NCI-H1092 (cell line): Measurements from ENCODE around the gene WBP1.
"Not testable (repeated sequence)": the region's sequence is repeated elsewhere in the genome, so short reads cannot be mapped to it uniquely, and the experiment has no call there.

ENCODE experiments used
- DNase-seq: peaks from one replicate; lab custom pipeline; 2025; lab: John Stamatoyannopoulos, UW

The WBP1 gene

GRCh38 chr2:74454654-74455511 lies 3.4 kb upstream of the WBP1 start, which contains the start of gene INO80B:
Gene INO80B (plus strand): TSS chr2:74455087. CDS start chr2:74455117, 30 bp downstream.
- DNase-seq: peak; percentile 87

DNA sequence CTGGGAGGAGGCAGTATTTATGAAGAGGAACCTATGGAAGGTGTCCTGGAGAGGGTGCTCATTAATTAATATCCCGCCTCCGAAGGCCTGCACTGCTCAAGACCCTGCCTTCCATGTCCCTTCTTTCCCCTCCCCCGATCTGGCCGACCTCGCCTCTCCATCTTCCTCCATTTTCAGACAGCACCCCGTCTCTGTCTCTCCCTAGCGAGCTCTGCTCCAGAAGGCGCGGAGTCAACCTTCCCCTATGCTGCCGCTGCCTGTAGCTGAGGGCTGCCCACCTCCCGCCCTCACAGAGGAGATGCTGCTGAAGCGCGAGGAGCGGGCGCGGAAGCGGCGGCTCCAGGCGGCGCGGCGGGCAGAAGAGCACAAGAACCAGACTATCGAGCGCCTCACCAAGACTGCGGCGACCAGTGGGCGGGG lies 1.1 kb upstream of the WBP1 start:
- peak; percentile 76 for DNase-seq

- peak; percentile 76 for DNase-seq
Measured at GRCh38 chr2:74457549-74458131, 598 bp upstream of the WBP1 start.

DNA sequence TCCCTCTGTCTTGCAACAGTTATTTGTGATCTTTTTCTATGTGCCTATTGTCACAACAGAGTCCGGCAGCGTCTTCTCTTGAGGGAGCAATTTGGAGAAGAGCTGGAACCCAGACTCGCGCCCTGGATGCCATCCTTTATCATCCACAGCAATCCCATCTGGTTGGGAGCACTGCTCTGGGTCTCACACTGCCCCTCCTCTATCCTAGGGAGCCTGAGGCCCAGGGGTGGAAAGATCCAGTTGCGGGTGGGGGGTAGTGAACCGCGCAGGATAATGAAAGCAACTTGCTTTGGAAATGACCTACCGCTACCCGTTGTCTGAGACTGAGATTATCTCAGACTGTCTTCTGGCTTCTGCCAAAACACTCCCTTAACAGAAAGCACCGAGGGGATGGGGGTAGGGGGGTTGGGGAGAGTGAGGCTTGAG lies 713 bp downstream of the WBP1 start:
- no peak for DNase-seq

GRCh38 chr2:74459503-74460118 lies 1.4 kb downstream of the WBP1 start:
- DNase-seq: not testable (repeated sequence)

GRCh38 chr2:74460187-74460586 lies 1.9 kb downstream of the WBP1 start:
- not testable (repeated sequence) for DNase-seq

DNA sequence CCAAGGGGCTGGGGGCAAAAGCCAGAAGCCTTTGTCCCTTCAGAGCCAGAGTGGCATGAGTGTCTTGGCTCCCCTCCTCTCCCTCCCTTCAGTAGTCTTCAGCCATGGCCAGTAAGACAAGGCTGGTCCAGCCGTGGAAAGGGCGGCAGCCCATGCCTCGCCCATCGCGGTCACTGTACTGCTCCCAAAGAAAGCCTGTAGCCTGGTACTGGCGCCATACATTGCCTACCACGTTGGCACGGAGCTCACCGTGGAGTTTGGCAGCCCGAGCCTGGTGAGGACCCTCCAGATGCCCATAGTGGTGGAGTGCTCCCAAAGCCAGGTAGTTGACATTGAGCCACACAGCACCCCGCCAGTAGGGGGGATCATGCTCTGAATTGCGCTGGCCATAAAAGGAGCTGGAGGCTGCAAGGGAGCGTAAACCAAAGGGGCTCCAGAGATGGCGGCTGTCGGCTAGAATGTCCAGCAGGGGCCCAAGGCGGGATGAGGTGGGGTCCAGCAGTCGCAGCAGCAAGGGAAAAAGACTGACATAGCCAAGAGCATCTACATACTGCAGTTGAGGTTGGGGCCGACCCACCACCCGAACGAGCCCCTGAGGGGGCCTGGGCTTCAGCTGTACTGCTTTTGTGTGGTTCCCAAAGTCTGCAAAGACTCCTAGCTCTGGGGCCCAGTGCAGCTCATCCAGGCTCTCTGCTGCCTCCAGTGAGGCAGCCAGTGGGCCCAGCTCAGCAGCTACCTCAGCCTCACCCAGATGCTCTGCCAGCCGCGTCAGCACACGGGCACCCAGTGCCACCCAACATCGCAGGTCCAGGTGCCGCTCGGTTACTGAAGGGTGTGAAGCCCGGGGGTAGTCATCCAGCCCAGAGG lies 3.2 kb downstream of the WBP1 start:
- no peak for DNase-seq

DNA sequence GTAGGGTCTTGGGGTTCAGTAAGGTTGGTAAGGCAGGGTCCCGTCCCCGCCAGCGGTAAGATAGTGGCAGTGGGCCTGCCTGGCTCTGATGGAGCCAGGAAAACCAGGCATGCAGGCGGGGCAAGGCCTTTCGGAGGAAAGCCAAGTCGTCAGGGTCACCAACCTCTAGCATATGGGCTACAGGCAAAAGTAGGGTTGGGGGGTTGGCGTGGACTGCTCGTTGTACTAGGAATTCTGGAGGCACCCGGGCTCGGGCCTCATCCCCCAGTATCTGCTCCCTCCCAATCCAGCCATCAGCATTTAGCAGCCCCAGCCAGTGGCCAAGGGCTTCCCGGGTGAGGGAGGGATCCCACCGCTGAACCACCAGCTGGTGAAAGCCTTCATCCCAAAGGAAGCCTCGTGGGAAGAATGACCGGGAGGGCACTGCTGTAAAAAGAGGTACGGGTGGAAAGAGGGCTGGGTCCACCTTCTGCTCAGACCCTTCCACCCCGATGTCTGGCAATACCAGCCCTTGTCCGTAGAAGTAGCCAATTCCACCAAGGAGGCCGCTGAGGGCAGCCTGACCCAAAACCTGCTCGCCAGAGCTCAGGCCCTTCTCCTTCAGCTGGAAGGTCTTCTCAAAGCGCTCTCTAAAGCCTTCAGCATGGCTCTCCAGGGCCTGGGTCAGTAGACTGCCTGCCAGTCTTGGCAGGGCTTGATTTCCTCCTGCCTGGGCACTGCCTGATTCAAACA lies 4.0 kb downstream of the WBP1 start:
- DNase-seq: no peak

DNA sequence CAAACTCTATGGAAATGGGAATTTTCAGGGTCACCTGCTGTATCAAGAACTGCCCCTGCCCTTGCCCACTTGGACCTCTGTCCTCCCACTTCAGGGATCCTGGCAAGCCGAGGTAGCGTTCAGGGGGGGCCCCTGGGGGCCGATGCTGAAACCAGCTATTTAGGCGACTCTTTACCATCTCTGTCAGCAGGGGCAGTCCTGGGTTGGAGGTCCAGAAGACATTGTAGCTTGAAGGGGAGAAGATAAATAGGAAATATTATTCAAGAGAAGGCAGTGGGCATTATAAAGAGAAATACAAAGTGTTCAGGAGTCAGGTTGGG lies 4.5 kb downstream of the WBP1 start:
- DNase-seq: no peak

DNA sequence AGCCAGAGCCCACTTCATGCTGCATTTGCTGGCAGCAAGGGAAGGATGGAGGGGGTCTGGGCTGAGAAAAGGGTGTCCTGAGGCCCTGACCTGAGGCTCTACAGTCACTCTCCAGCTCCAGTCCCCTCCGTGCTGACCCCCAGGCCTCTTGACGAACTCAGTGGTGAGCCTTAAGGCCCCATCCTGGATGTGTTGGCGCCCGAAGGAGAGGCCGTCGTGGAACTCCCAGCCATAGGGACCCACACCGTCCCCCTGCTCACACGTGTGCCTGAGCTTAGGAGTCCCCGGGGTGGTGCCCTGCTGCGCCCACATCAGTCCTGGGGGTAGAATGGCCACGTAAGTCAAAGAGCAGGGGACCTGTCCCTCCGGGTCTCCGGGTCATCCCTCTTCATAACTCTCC lies 6.2 kb downstream of the WBP1 start:
- DNase-seq: no peak

DNA sequence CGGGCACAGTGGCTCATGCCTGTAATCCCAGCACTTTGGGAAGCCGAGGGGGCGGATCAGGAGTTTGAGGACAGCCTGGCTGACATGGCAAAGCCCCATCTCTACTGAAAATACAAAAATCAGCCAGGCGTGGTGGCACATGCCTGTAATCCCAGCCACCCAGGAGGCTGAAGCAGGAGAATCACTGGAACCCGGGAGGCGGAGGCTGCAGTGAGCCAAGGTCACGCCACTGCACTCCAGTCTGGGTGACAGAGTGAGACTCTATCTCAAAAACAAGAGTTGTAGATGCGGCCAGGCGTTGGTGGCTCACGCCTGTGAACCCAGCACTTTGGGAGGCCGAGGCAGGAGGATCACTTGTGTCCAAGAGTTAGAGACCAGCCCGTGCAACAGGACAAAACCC lies 12.5 kb downstream of the WBP1 start:
- DNase-seq: not testable (repeated sequence)

DNA sequence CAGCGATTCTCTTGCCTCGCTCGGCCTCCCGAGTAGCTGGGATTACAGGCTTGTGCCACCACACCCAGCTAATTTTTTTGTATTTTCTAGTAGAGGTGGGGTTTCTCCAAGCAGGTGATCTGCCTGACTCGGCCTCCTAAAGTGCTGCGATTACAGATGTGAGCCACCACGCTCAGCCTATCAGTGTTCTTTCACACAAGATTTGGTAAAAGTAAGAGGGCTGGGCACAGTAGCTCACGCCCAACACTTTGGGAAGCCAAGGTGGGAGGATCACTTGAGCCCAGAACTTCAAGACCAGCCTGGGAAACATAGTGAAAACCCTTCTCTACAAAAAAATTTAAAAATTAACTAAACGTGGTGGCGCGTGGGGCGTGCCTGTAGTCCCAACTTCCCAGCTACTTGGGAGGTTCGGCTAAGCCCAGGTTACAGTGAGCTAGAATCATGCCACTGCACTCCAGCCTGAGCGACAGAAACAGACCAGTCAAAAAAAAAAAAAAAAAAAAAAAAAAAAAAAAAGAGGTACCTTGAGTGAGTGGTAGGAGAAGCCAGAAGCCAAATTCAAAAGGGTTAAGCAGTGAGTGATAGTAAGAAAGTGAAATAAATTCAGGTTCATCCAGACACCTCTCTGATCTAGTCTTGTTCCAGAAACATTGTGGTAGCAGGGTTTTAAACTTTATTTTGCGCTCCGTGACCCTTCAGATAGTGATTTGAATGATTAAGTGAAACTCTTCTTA lies 13.3 kb downstream of the WBP1 start:
- no peak for DNase-seq

DNA sequence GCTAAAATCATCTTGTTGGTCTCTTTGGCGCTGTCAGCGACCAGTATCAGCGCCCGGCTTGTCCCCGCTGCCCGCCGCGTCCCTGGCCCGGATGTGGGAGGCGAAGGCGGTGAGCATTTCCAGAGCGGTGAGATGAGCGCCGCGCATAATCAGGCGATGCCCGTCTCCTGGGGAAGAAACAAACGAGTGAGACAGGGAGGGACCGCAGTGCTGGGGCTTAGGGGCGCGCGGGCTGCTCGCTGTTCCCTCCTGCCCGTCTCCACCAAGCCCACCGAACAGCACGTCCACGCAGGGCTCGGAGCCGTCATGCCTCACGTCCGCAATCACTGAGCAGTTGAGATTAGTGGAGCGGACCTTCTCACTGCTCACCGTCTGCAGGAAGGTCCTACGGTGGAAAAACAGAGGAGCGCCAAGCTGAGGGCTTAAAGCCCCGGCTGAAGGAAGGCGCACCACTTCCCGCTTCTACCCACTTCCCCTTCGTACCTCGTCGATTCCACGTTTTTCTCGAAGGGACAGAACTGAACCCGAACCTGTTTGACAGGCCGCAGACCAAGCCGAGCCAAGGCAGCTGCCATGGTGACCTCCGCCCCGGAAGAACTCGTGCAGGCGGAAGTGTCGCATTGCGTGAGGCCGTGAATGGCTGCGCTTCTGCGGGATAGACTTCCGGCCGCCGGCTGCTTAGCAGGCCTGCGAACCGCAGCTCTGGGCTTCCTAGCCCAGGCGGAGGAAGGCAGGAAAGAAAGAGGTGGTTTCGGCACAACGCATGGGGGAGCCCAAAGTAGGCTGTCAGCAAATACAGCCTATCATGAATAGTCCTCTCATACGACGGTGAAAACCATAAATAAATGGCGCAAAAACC lies 14.1 kb downstream of the WBP1 start, which contains the start of gene MRPL53:
Gene MRPL53, minus strand, starts transcription at position 595 of the 859 bp plus-strand sequence. Its CDS starts 20 bp downstream, at position 575.
- peak; percentile 87 for DNase-seq

DNA sequence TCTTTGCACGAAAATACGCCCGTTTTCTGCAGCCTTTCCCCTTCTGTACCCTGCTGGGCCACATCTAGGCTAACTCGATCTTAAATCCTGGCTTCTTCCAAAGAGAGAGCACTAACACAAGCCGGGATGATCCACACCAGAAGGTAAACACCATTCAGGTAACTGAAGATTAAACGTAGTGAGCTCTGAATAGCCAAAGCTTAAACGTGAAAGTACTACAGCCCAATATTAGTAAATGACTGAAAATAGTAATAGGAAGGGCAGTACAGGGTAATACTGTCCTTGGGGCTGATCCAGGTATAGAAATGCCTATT lies 14.7 kb downstream of the WBP1 start:
- DNase-seq: no peak

- DNase-seq: no peak
Measured at GRCh38 chr2:74474481-74474880, 16.2 kb downstream of the WBP1 start.

DNA sequence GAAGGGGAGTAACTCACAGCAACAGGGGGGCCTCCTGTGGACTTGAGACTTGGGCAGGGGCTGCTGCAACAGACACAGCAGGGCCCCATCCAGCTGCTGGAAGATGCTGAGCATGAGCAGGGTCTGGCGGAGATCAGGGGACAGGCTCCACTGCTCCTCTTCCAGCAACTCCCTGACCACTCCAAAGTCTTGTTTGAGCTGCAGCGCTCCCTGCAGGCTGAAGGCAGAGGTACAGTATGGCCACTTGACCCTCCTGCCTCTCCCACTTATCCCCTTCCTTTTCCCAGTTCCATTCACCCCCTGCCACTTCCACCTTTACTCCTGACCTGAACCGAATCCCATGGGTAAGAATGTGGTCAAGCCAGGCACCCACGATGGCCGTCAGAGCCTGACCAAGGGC lies 16.7 kb downstream of the WBP1 start:
- no peak for DNase-seq

GRCh38 chr2:74481431-74481830 lies 23.2 kb downstream of the WBP1 start:
- no peak for DNase-seq

DNA sequence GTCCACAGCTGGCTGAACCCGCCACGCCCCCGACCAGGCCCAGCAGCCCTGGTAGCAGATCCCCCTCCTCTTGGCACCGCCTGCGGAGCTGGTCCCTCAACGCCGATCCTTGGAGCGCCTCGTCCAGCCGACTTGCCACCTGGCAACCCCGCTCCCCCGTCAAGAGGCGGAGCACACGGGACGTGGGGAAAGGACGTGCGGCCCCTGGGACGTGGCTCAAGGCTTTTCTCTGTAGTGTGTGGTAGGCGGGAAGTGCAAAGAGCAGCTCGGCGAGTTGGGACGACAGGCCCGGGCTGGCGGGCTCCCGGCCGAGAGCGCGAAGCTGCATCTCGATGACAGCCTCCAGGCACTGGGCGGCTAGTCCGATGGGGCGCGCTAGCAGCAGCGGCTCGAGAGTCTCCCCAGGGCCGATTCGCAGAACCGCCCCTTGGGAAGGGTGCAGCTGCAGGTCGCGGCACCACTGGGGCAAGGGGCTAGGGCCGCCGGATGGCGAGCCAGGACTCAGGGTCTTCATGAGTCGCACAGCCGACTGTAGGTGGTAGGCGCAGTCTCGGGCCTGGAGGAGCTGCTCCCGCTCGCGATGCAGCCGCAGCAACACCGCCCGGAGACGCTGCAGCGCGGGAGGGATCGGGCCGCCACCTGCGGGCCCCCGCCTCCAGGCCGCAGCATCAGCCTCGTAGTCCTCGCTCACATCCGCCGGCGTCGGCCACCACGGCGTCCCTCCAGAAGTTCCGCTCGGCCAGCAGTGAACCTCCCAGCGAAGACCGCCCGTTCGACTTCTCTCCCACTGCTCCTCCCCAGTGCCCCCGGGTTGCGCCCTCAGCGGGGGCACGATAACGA lies 23.9 kb downstream of the WBP1 start:
- DNase-seq: no peak
